Heart right ventricle (tissue), 16 donors: ENCODE results near the gene TMEM258. TPM values are rescaled to one million over a fixed set of nuclear protein-coding genes. Genes with fewer than 3 reads are reported as not detected.

Experiments
- ATAC-seq, 8 donors: fragments of 200-7000 bp; cut with Tn5 transposase; one replicate each; pipeline ENCODE4 v1.9.1; 2020; ENCODE audit warnings: mild to moderate bottlenecking in 8 of 8, moderate library complexity in 8 of 8, moderate number of reproducible peaks in 1 of 8
- DNase-seq, 2 donors: peaks; one replicate each; pipeline ENCODE4 v3.0.0-alpha.2; 2020
- H3K27ac ChIP-seq, 10 donors: fragments of 200-600 bp; sonication (generic) in 2 of 10; one replicate each; pipeline versions ENCODE4 v1.5.0 to v1.8.0; 2020 to 2022; ENCODE audit warnings: mild to moderate bottlenecking in 3 of 10
- H3K27me3 ChIP-seq, 7 donors: fragments of 200-600 bp; one replicate each; pipeline ENCODE4 v1.8.0; 2021 to 2022; ENCODE audit warnings: mild to moderate bottlenecking in 2 of 7
- H3K36me3 ChIP-seq, 9 donors: fragments of 200-600 bp; sonication (generic) in 1 of 9; one replicate each; pipeline versions ENCODE4 v1.5.0 to v1.8.0; 2020 to 2022; ENCODE audit warnings: mild to moderate bottlenecking in 2 of 9
- H3K4me1 ChIP-seq, 9 donors: fragments of 200-600 bp; sonication (generic) in 1 of 9; one replicate each; pipeline versions ENCODE4 v1.5.0 to v1.8.0; 2020 to 2022; ENCODE audit warnings: mild to moderate bottlenecking in 4 of 9
- H3K4me3 ChIP-seq, 10 donors: fragments of 200-600 bp; sonication (generic) in 2 of 10; one replicate each; pipeline versions ENCODE4 v1.5.0 to v1.8.0; 2020 to 2022; ENCODE audit warnings: mild to moderate bottlenecking in 7 of 10, moderate library complexity in 2 of 10
- H3K9me3 ChIP-seq, 11 donors: fragments of 200-600 bp in 10 of 11; sonication (generic) in 2 of 11; one replicate each; pipeline versions ENCODE4 v1.5.0 to v1.8.0; 2013 to 2022; ENCODE audit warnings: mild to moderate bottlenecking in 2 of 11, control low read depth in 1 of 11, moderate library complexity in 1 of 11
- CTCF ChIP-seq, 9 donors: fragments of 200-600 bp; sonication (generic) in 2 of 9; IDR thresholded peaks; one replicate each; pipeline versions ENCODE4 v1.5.0 to v1.8.0; 2021 to 2022; ENCODE audit warnings: antibody characterized with exemption in 9 of 9, mild to moderate bottlenecking in 5 of 9, moderate library complexity in 1 of 9
- WGBS, 2 donors: extraction: QIAGEN DNeasy Blood & Tissue Kit; methylation state at CpG; one replicate each; pipeline ENCODE4 v1.1.7; 2013; ENCODE audit warnings: inconsistent platforms in 1 of 2; 5-methylcytosine and 5-hydroxymethylcytosine counted together
- intact Hi-C, 10 donors: fragments of 100-400 bp; cut with DNase I; formaldehyde crosslinking; loops; one replicate each; pipeline versions ENCODE4 v1.11.1 to v1.14.2; 2022
- polyA plus RNA-seq, 2 donors: library from polyadenylated mRNA; stranded (reverse); fragments of 200-250 nt; gene quantifications; one replicate each; pipeline ENCODE4 v1.2.3, GENCODE V29; 2013
- total RNA-seq, 10 donors: library from RNA; stranded (reverse); fragmentation: NEBNext Ultra II Directional in 3 of 10; extraction: Animal tissue kit (Norgen Biotek cat#: 25700) in 3 of 10; gene quantifications; one replicate each; pipeline versions ENCODE4 v1.2.1 to v1.2.4, GENCODE V29; 2021 to 2023
- donor health status: Arrhythmogenic right ventricular cardiomyopathy.
- donor health status: ischemic (EF 13 %, LVEDD 7.1; RV severe dilation, severe dysfunction).
- donor health status: healthy with polysubstance abuse.
- donor health status: DM: no; HTN: yes; CAD: no.
- donor health status: DM: no; HTN: no; CAD: no.
- donor health status: ischemic (EF 25% LVEDD 6.9; RV normal size, moderate dysfunction).
- donor health status: ischemic (EF 25% LVEDD 5.7; RV mildly dilated, moderate dysfunction).
- donor health status: healthy.
- donor health status: DM: yes; HTN: yes; CAD: no.
- donor health status: Ischemic cardiomyopathy.
- donor health status: ischemic (EF 35%, LVEDD 5.7; RV mildly dilated, moderate dysfunction).
- donor health status: nonischemic (EF 11% LVEDD 7.7; RV severe dilation, severe dysfunction).
- donor health status: DM: yes; HTN: yes; CAD: no.
- donor health status: PGD.
- donor health status: ischemic (EF 29% LVEDD 5.4; RV normal size, mild dysfunction).
- donor health status: nonischemic (EF 23%, LVEDD 6.1; RV moderate dilation, normal function).

The TMEM258 gene
- total and polyA plus RNA-seq, 12 donors, result 80.7 to 273 (median 109) TPM

GRCh38 chr11:61752117-61752924 lies 40.1 kb downstream of the TMEM258 start, which contains the start of gene MYRF:
MYRF (plus strand) TSS chr11:61752636; CDS start chr11:61752745, 109 bp downstream.
- peak; percentile 35 to 65 for DNase-seq
- peaks cover 0 to 36% (median 5%) of the 10 kb centered on the region in 7 donors for H3K27me3 ChIP-seq
- TF ChIP-seq CTCF (IDR thresholded peaks at IDR 0.05), result peak in 7 of 9 donors; percentile 30 to 65 (median 50)
- peaks cover 0 to 30% (median 7%) of the 10 kb centered on the region in 9 donors for H3K4me1 ChIP-seq
- peak within 1 kb of the TSS in 9 of 10 donors; percentile 26 to 55 (median 46) for H3K4me3 ChIP-seq
- no peak within 1 kb of the TSS for H3K27ac ChIP-seq
- peak in 6 of 8 donors; percentile 28 to 72 (median 42) for ATAC-seq
- 3% methylated on average over 67 to 90 of the region's 93 CpGs for WGBS, 2 donors
- H3K9me3 ChIP-seq, result no peaks in the 10 kb centered on the region
- no peaks in the 10 kb centered on the region for H3K36me3 ChIP-seq
- intact Hi-C loops, result loop anchor here in 2 of 10 donors (5.0 kb wide), 1 partner anchor 355 kb away; no protein-coding TSS in a partner anchor

- Histone ChIP-seq H3K9me3 (no peaks in the 10 kb centered on the region), H3K36me3 (no peaks in the 10 kb centered on the region), H3K4me3 (no peak overlapping the region), H3K4me1 (peaks cover 0 to 24% (median 7%) of the 10 kb centered on the region in 9 donors), H3K27ac (no peak overlapping the region), H3K27me3 (peaks cover 0 to 36% (median 5%) of the 10 kb centered on the region in 7 donors)
- ATAC-seq (no peak), DNase-seq (no peak)
- no peak for TF ChIP-seq CTCF (IDR thresholded peaks at IDR 0.05)
- intact Hi-C loops, result loop anchor here in 3 of 10 donors (2.0 to 5.0 kb wide), 2 partner anchors 356 to 357 kb away; no protein-coding TSS in a partner anchor
- WGBS, 2 donors, result 90 to 94% methylated on average over 14 of the region's 14 CpGs
Observed at GRCh38 chr11:61751384-61751783, 41.0 kb downstream of the TMEM258 start.

GRCh38 chr11:61750631-61751273 lies 41.6 kb downstream of the TMEM258 start:
- DNase-seq (no peak), ATAC-seq (no peak)
- TF ChIP-seq CTCF (IDR thresholded peaks at IDR 0.05), result no peak
- H3K27ac ChIP-seq, result no peak overlapping the region
- peaks cover 0 to 19% (median 7%) of the 10 kb centered on the region in 9 donors for H3K4me1 ChIP-seq
- intact Hi-C loops, result loop anchor here in 3 of 10 donors (2.0 to 5.0 kb wide), 2 partner anchors 357 to 358 kb away; no protein-coding TSS in a partner anchor
- 98% methylated on average over 5 of the region's 5 CpGs for WGBS, 2 donors
- H3K4me3 ChIP-seq, result no peak overlapping the region
- no peaks in the 10 kb centered on the region for H3K9me3 ChIP-seq
- H3K27me3 ChIP-seq, result peaks cover 0 to 36% (median 5%) of the 10 kb centered on the region in 7 donors
- H3K36me3 ChIP-seq, result no peaks in the 10 kb centered on the region

- H3K27me3 ChIP-seq, result peaks cover 0 to 36% (median 5%) of the 10 kb centered on the region in 7 donors
- 61 to 62% methylated on average over 21 of the region's 21 CpGs for WGBS, 2 donors
Observed at GRCh38 chr11:61749591-61750217, 42.7 kb downstream of the TMEM258 start.

More at GRCh38 chr11:61749591-61750217, 42.7 kb downstream of the TMEM258 start:
- Histone ChIP-seq H3K27ac (no peak overlapping the region), H3K36me3 (peaks cover 0 to 2% (median 0%) of the 10 kb centered on the region in 9 donors), H3K9me3 (no peaks in the 10 kb centered on the region), H3K4me1 (peaks cover 0 to 19% (median 7%) of the 10 kb centered on the region in 9 donors), H3K4me3 (no peak overlapping the region)
- DNase-seq, result no peak
- intact Hi-C loops, result loop anchor here in 5 of 10 donors (2.0 to 5.0 kb wide), 2 partner anchors 358 to 359 kb away; no protein-coding TSS in a partner anchor
- TF ChIP-seq CTCF (IDR thresholded peaks at IDR 0.05), result no peak
- no peak for ATAC-seq
